CD8-positive, alpha-beta memory T cell (primary cell): Measurements from ENCODE around the gene SULT2B1. TPM values are rescaled to one million over a fixed set of nuclear protein-coding genes. Genes with fewer than 3 reads are reported as not detected.

Experiments
- CTCF ChIA-PET: fragments of 350-600 bp; sonication (Branson Sonifier 250); formaldehyde crosslinking; loops from one replicate; lab custom pipeline; 2021; ENCODE audit warnings: antibody characterized with exemption; lab: Charles Lee
- POLR2A ChIA-PET: fragments of 350-600 bp; sonication (Branson Sonifier 250); formaldehyde crosslinking; loops from one replicate; lab custom pipeline; 2021; ENCODE audit warnings: antibody characterized with exemption; lab: Charles Lee
- DNase-seq, 5 donors: peaks; one replicate each; pipeline versions ENCODE4 v3.0.0 to v3.0.0-alpha.2; 2020 to 2022; ENCODE audit warnings: mixed read lengths in 1 of 5
- H3K27ac ChIP-seq: one replicate; pipeline ENCODE4 v1.7.0; 2013; ENCODE audit warnings: low read depth, mild to moderate bottlenecking, low read length, moderate library complexity
- H3K27me3 ChIP-seq: 2 replicates; pipeline ENCODE4 v1.7.0; 2013; ENCODE audit warnings: low read length, mild to moderate bottlenecking; ENCODE audit not compliant: insufficient read depth, poor library complexity, severe bottlenecking
- H3K36me3 ChIP-seq: 2 replicates; pipeline ENCODE4 v1.7.0; 2013; ENCODE audit warnings: mild to moderate bottlenecking, low read length, moderate library complexity; ENCODE audit not compliant: insufficient read depth
- H3K4me1 ChIP-seq: 2 replicates; pipeline ENCODE4 v1.7.0; 2013; ENCODE audit warnings: mild to moderate bottlenecking, low read length, moderate library complexity; ENCODE audit not compliant: insufficient read depth
- H3K4me3 ChIP-seq: 2 replicates; pipeline ENCODE4 v1.7.0; 2013; ENCODE audit warnings: mild to moderate bottlenecking, low read length
- H3K9me3 ChIP-seq: 2 replicates; pipeline ENCODE4 v1.7.0; 2013; ENCODE audit warnings: mild to moderate bottlenecking, low read length
- H3K27ac Mint-ChIP-seq, 8 donors: one replicate each; pipeline ENCODE4 v1.8.0; 2020 to 2021; ENCODE audit warnings: mixed read lengths in 8 of 8, mild to moderate bottlenecking in 6 of 8, inconsistent platforms in 3 of 8, moderate library complexity in 3 of 8
- H3K27me3 Mint-ChIP-seq, 2 donors: one replicate each; pipeline ENCODE4 v1.8.0; 2020 to 2021; ENCODE audit warnings: mixed read lengths in 2 of 2, mild to moderate bottlenecking in 1 of 2, moderate library complexity in 1 of 2
- H3K36me3 Mint-ChIP-seq, 3 donors: one replicate each; pipeline ENCODE4 v1.8.0; 2020 to 2021; ENCODE audit warnings: mixed read lengths in 3 of 3, inconsistent platforms in 1 of 3, mild to moderate bottlenecking in 1 of 3
- H3K4me1 Mint-ChIP-seq, 3 donors: one replicate each; pipeline ENCODE4 v1.8.0; 2020 to 2021; ENCODE audit warnings: mixed read lengths in 3 of 3, inconsistent platforms in 1 of 3, mild to moderate bottlenecking in 1 of 3
- H3K4me3 Mint-ChIP-seq, 7 donors: one replicate each; pipeline ENCODE4 v1.8.0; 2020 to 2021; ENCODE audit warnings: mixed read lengths in 7 of 7, mild to moderate bottlenecking in 6 of 7, moderate library complexity in 4 of 7, inconsistent platforms in 2 of 7
- H3K9me3 Mint-ChIP-seq, 5 donors: one replicate each; pipeline ENCODE4 v1.8.0; 2020 to 2022; ENCODE audit warnings: mixed read lengths in 5 of 5, mild to moderate bottlenecking in 3 of 5, moderate library complexity in 2 of 5, inconsistent platforms in 1 of 5
- polyA plus RNA-seq: library from polyadenylated mRNA; unstranded; fragments of 300-500 nt; fragmentation: Illumina TruSeq; gene quantifications from one replicate; pipeline ENCODE4 v1.2.3, GENCODE V29; 2021
- total RNA-seq, 2 experiments: library from RNA; stranded (reverse); gene quantifications; one replicate each; pipeline ENCODE4 v1.2.3, GENCODE V29; 2021

SULT2B1 gene
- total and polyA plus RNA-seq, 3 experiments from 2014 or later = not detected

DNA sequence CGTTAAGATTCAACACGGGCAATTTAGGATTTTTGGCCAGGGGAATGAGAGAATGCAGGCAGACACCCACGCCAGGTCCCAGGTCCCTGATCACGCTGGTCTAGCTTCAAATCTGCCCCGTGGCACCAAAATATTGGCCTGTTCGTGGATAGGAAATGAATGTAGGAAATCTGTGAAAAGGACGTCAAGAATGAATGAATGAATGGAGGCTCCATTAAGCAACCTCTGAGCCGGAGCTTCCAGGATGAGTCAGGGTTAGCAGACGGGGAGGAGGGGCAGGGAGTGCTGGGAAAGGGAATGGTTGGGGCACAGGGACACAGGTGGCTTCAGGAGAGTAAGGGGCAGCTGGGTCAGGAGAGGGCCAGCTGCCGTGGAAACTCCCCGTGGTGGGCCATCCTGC is 4.2 kb downstream of the SULT2B1 start:
- Mint-ChIP-seq H3K36me3 (no peaks in the 10 kb centered on the region), H3K4me3 (no peak overlapping the region)
- CTCF ChIA-PET = interaction anchor here (1.2 kb wide), 1 partner anchor 53 kb away, joined by 3 read pairs; no protein-coding TSS in a partner anchor

GRCh38 chr19:48556825-48557224 is 4.9 kb downstream of the SULT2B1 start:
- no peak overlapping the region for H3K27ac ChIP-seq
- peaks cover 15 to 22% of the 10 kb centered on the region in 2 donors for H3K27me3 Mint-ChIP-seq
- DNase-seq = no peak
- H3K36me3 ChIP-seq = no peaks in the 10 kb centered on the region
- no peak overlapping the region for H3K4me3 ChIP-seq
- ChIA-PET POLR2A (no interaction called here), CTCF (interaction anchor here (1.2 kb wide), 1 partner anchor 52 kb away, joined by 3 read pairs; no protein-coding TSS in a partner anchor)
- no peaks in the 10 kb centered on the region for H3K9me3 ChIP-seq
- H3K4me1 ChIP-seq = no peaks in the 10 kb centered on the region
- no peaks in the 10 kb centered on the region for H3K36me3 Mint-ChIP-seq
- no peak overlapping the region for H3K4me3 Mint-ChIP-seq
- H3K27ac Mint-ChIP-seq = no peak overlapping the region
- H3K4me1 Mint-ChIP-seq = no peaks in the 10 kb centered on the region
- H3K9me3 Mint-ChIP-seq = no peaks in the 10 kb centered on the region
- no peaks in the 10 kb centered on the region for H3K27me3 ChIP-seq

More for the DNA sequence above, 4.2 kb downstream of the SULT2B1 start:
- no peak overlapping the region for H3K4me3 ChIP-seq
- H3K36me3 ChIP-seq = no peaks in the 10 kb centered on the region
- H3K9me3 ChIP-seq = no peaks in the 10 kb centered on the region
- POLR2A ChIA-PET = no interaction called here
- H3K4me1 ChIP-seq = no peaks in the 10 kb centered on the region
- no peak for DNase-seq
- Mint-ChIP-seq H3K4me1 (no peaks in the 10 kb centered on the region), H3K27me3 (peaks cover 17 to 27% of the 10 kb centered on the region in 2 donors), H3K9me3 (no peaks in the 10 kb centered on the region), H3K27ac (no peak overlapping the region)
- no peaks in the 10 kb centered on the region for H3K27me3 ChIP-seq
- no peak overlapping the region for H3K27ac ChIP-seq

GRCh38 chr19:48558018-48558684 is 6.2 kb downstream of the SULT2B1 start:
- H3K4me1 Mint-ChIP-seq = no peaks in the 10 kb centered on the region
- Histone ChIP-seq H3K27me3 (no peaks in the 10 kb centered on the region), H3K27ac (no peak overlapping the region), H3K4me1 (no peaks in the 10 kb centered on the region), H3K4me3 (no peak overlapping the region), H3K9me3 (no peaks in the 10 kb centered on the region), H3K36me3 (no peaks in the 10 kb centered on the region)
- H3K27ac Mint-ChIP-seq = no peak overlapping the region
- no peak overlapping the region for H3K4me3 Mint-ChIP-seq
- no peak for DNase-seq
- H3K36me3 Mint-ChIP-seq = no peaks in the 10 kb centered on the region
- peaks cover 12 to 22% of the 10 kb centered on the region in 2 donors for H3K27me3 Mint-ChIP-seq
- ChIA-PET POLR2A (interaction anchor here (0.7 kb wide), 1 partner anchor 71 kb away, joined by 11 read pairs; no protein-coding TSS in a partner anchor), CTCF (no interaction called here)
- H3K9me3 Mint-ChIP-seq = no peaks in the 10 kb centered on the region

- H3K4me1 ChIP-seq = no peaks in the 10 kb centered on the region
- H3K27ac ChIP-seq = no peak overlapping the region
- no peaks in the 10 kb centered on the region for H3K9me3 Mint-ChIP-seq
- no peak overlapping the region for H3K4me3 ChIP-seq
- no peaks in the 10 kb centered on the region for H3K27me3 ChIP-seq
- no peaks in the 10 kb centered on the region for H3K36me3 Mint-ChIP-seq
- no peak overlapping the region for H3K4me3 Mint-ChIP-seq
- ChIA-PET POLR2A (interaction anchor here (0.6 kb wide), 1 partner anchor 173 kb away, joined by 8 read pairs; no protein-coding TSS in a partner anchor), CTCF (no interaction called here)
- no peak for DNase-seq
- no peaks in the 10 kb centered on the region for H3K9me3 ChIP-seq
- H3K4me1 Mint-ChIP-seq = no peaks in the 10 kb centered on the region
- no peaks in the 10 kb centered on the region for H3K36me3 ChIP-seq
- H3K27me3 Mint-ChIP-seq = peaks cover 14 to 22% of the 10 kb centered on the region in 2 donors
- no peak overlapping the region for H3K27ac Mint-ChIP-seq
Observed at GRCh38 chr19:48560095-48560530, 8.1 kb downstream of the SULT2B1 start.

DNA sequence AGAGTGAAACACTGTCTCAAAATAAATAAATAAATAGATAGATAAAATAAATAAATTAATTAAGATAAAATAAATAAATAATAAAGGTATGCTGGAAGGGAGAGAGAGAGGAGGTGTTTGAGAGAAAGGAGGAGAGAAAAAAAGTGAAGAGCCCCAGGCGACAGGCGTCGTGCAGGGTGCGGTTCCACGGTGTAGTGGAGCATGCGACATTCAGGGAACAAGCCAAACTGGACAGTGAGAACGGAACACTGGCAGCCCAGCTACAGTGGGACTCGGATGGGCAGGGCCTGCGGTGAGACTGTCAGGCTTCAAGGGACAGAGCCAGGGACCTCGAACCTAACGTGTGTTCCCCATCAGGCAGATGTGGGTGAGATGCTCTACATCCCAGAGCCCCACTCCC is 9.4 kb downstream of the SULT2B1 start:
- ChIA-PET CTCF (no interaction called here), POLR2A (no interaction called here)
- Histone ChIP-seq H3K27me3 (no peaks in the 10 kb centered on the region), H3K36me3 (no peaks in the 10 kb centered on the region), H3K4me3 (no peak overlapping the region), H3K27ac (no peak overlapping the region), H3K9me3 (no peaks in the 10 kb centered on the region), H3K4me1 (no peaks in the 10 kb centered on the region)
- DNase-seq = no peak
- Mint-ChIP-seq H3K4me3 (peak overlapping the region in 1 of 7 donors; percentile 69), H3K4me1 (no peaks in the 10 kb centered on the region), H3K27me3 (peaks cover 6 to 13% of the 10 kb centered on the region in 2 donors), H3K9me3 (no peaks in the 10 kb centered on the region), H3K36me3 (no peaks in the 10 kb centered on the region), H3K27ac (no peak overlapping the region)

GRCh38 chr19:48565090-48565489 is 13.1 kb downstream of the SULT2B1 start:
- Histone ChIP-seq H3K4me1 (no peaks in the 10 kb centered on the region), H3K36me3 (no peaks in the 10 kb centered on the region), H3K9me3 (no peaks in the 10 kb centered on the region), H3K4me3 (no peak overlapping the region), H3K27me3 (no peaks in the 10 kb centered on the region), H3K27ac (no peak overlapping the region)
- Mint-ChIP-seq H3K9me3 (no peaks in the 10 kb centered on the region), H3K27me3 (peaks cover 5 to 15% of the 10 kb centered on the region in 2 donors), H3K36me3 (no peaks in the 10 kb centered on the region), H3K4me3 (no peak overlapping the region), H3K27ac (no peak overlapping the region), H3K4me1 (no peaks in the 10 kb centered on the region)
- POLR2A ChIA-PET = no interaction called here
- CTCF ChIA-PET = no interaction called here
- DNase-seq = no peak

- DNase-seq = peak in 1 of 5 donors; percentile 21
- Mint-ChIP-seq H3K9me3 (no peaks in the 10 kb centered on the region), H3K36me3 (no peaks in the 10 kb centered on the region), H3K4me3 (no peak overlapping the region), H3K4me1 (no peaks in the 10 kb centered on the region), H3K27me3 (peaks cover 5 to 13% of the 10 kb centered on the region in 2 donors), H3K27ac (no peak overlapping the region)
- CTCF ChIA-PET = interaction anchor here (0.7 to 1.7 kb wide), 3 partner anchors 15 to 78 kb away, joined by 3 to 7 read pairs (median 3); no protein-coding TSS in a partner anchor
- Histone ChIP-seq H3K36me3 (no peaks in the 10 kb centered on the region), H3K4me3 (no peak overlapping the region), H3K27ac (no peak overlapping the region), H3K4me1 (no peaks in the 10 kb centered on the region), H3K27me3 (no peaks in the 10 kb centered on the region), H3K9me3 (no peaks in the 10 kb centered on the region)
- POLR2A ChIA-PET = interaction anchor here (0.7 kb wide), 1 partner anchor 335 kb away, joined by 5 read pairs; no protein-coding TSS in a partner anchor
Observed at GRCh38 chr19:48568345-48568886, 16.4 kb downstream of the SULT2B1 start.

GRCh38 chr19:48569814-48570213 is 17.8 kb downstream of the SULT2B1 start:
- H3K4me3 ChIP-seq = no peak overlapping the region
- Mint-ChIP-seq H3K9me3 (no peaks in the 10 kb centered on the region), H3K4me1 (no peaks in the 10 kb centered on the region), H3K27me3 (peaks cover 3 to 13% of the 10 kb centered on the region in 2 donors), H3K27ac (no peak overlapping the region), H3K36me3 (no peaks in the 10 kb centered on the region), H3K4me3 (no peak overlapping the region)
- ChIA-PET POLR2A (no interaction called here), CTCF (no interaction called here)
- no peak overlapping the region for H3K27ac ChIP-seq
- DNase-seq = no peak
- no peaks in the 10 kb centered on the region for H3K27me3 ChIP-seq
- no peaks in the 10 kb centered on the region for H3K9me3 ChIP-seq
- H3K36me3 ChIP-seq = no peaks in the 10 kb centered on the region
- H3K4me1 ChIP-seq = no peaks in the 10 kb centered on the region
